AG04449 (cell line): ENCODE data around the gene COLGALT1.
A peak's percentile ranks its signal among the peaks of the same experiment; 100 is the strongest.

Experiments used
- CTCF ChIA-PET: fragments of 350-600 bp; formaldehyde crosslinking; extraction: SDS; loops from one replicate; lab custom pipeline; 2021; ENCODE audit warnings: antibody characterized with exemption; lab: Yijun Ruan, JAX
- POLR2A ChIA-PET: fragments of 400-600, 350-600 bp; formaldehyde crosslinking; extraction: SDS; loops from one replicate; lab custom pipeline; 2020; ENCODE audit warnings: antibody characterized with exemption, inconsistent platforms; lab: Yijun Ruan, JAX
- DNase-seq: peaks from one replicate; pipeline ENCODE4 v3.0.0-alpha.2; 2010; ENCODE audit warnings: low read depth, low spot score
- H3K4me3 ChIP-seq: 2 replicates; pipeline ENCODE4 v1.5.1; 2011; ENCODE audit warnings: low read depth, mild to moderate bottlenecking, control low read depth, low read length
- CTCF ChIP-seq: IDR thresholded peaks from one replicate; pipeline ENCODE4 v1.5.1; 2011; ENCODE audit warnings: mild to moderate bottlenecking, moderate library complexity, low read length, control low read depth, inconsistent platforms; ENCODE audit not compliant: insufficient read depth; ENCODE audit errors: missing control alignments

The COLGALT1 gene

GRCh38 chr19:17530586-17530985 is 24.9 kb upstream of the COLGALT1 start:
- H3K4me3 ChIP-seq = no peak overlapping the region
- no peak for TF ChIP-seq CTCF
- CTCF ChIA-PET = interaction anchor here (1.0 kb wide), 1 partner anchor 23 kb away, joined by 3 read pairs; no protein-coding TSS in a partner anchor
- DNase-seq = no peak
- POLR2A ChIA-PET = no interaction called here

GRCh38 chr19:17532116-17532515 is 23.3 kb upstream of the COLGALT1 start:
- TF ChIP-seq CTCF = no peak
- no peak overlapping the region for H3K4me3 ChIP-seq
- ChIA-PET POLR2A (no interaction called here), CTCF (no interaction called here)
- no peak for DNase-seq

- H3K4me3 ChIP-seq = no peak overlapping the region
- no peak for DNase-seq
- no peak for TF ChIP-seq CTCF
- ChIA-PET CTCF (no interaction called here), POLR2A (no interaction called here)
Observed at GRCh38 chr19:17532557-17532956, 22.9 kb upstream of the COLGALT1 start.

- no peak for TF ChIP-seq CTCF
- POLR2A ChIA-PET = no interaction called here
- H3K4me3 ChIP-seq = no peak overlapping the region
- DNase-seq = no peak
- CTCF ChIA-PET = interaction anchor here (1.3 kb wide), 1 partner anchor 12 kb away, joined by 3 read pairs; no protein-coding TSS in a partner anchor
Observed at GRCh38 chr19:17534767-17535166, 20.7 kb upstream of the COLGALT1 start.

- POLR2A ChIA-PET = interaction anchor here (1.2 kb wide), 1 partner anchor 16 kb away, joined by 4 read pairs; no protein-coding TSS in a partner anchor
Observed at GRCh38 chr19:17536955-17537354, 18.5 kb upstream of the COLGALT1 start.

GRCh38 chr19:17538684-17539237 is 16.7 kb upstream of the COLGALT1 start:
- no peak for TF ChIP-seq CTCF
- peak overlapping the region; percentile 55 for H3K4me3 ChIP-seq
- POLR2A ChIA-PET = interaction anchor here (1.1 kb wide), 1 partner anchor 20 kb away, joined by 3 read pairs; no protein-coding TSS in a partner anchor
- CTCF ChIA-PET = interaction anchor here (1.2 kb wide), 1 partner anchor 14 kb away, joined by 3 read pairs; no protein-coding TSS in a partner anchor
- DNase-seq = no peak

More at GRCh38 chr19:17536955-17537354, 18.5 kb upstream of the COLGALT1 start:
- CTCF ChIA-PET = interaction anchor here (0.9 kb wide), 1 partner anchor 24 kb away, joined by 4 read pairs; no protein-coding TSS in a partner anchor
- no peak overlapping the region for H3K4me3 ChIP-seq
- DNase-seq = no peak
- no peak for TF ChIP-seq CTCF
